Stimulated activated CD4-positive, alpha-beta T cell treated with anti-CD3 and anti-CD28 coated beads, Interleukin-2, amount 100 ng/mL, for 4 hours (primary cell): ENCODE results near the gene GGA2.

Experiments
- DNase-seq: peaks from one replicate; pipeline ENCODE4 v3.0.0-alpha.2; 2020; ENCODE audit warnings: low read depth

Gene GGA2

GRCh38 chr16:23416816-23417215, 93.5 kb downstream of the GGA2 start:
- DNase-seq = no peak

GRCh38 chr16:23414731-23415130, 95.6 kb downstream of the GGA2 start:
- no peak for DNase-seq
